ENCODE results near the gene MCHR2. TPM values are rescaled to one million over a fixed set of nuclear protein-coding genes. Genes with fewer than 3 reads are reported as not detected.
A peak's percentile ranks its signal among the peaks of the same experiment; 100 is the strongest.
"Not testable (repeated sequence)": the region's sequence is repeated elsewhere in the genome, so short reads cannot be mapped to it uniquely, and the experiment has no call there.

MCHR2 gene
- total RNA-seq: not detected in 3 replicates

GRCh38 chr6:99993533-99994251 lies at the start of gene MCHR2:
Gene MCHR2, minus strand, starts transcription at chr6:99994223. Its CDS starts 38,076 bp downstream, at chr6:99956147.
- DNase-seq (ENCODE audit: low spot score in 2 of 2, unreplicated experiment in 2 of 2): peak in 1 of 2 experiments; percentile 41
- no peak for TF ChIP-seq CTCF (IDR thresholded peaks at IDR 0.05; ENCODE audit: unreplicated experiment)
- Mint-ChIP-seq H3K27ac (no peak within 1 kb of the TSS), H3K4me1 (peaks cover 9% of the 10 kb centered on the region), H3K36me3 (no peaks in the 10 kb centered on the region), H3K4me3 (peak within 1 kb of the TSS; percentile 72), H3K9me3 (no peaks in the 10 kb centered on the region), H3K27me3 (ENCODE audit: low read depth) (peaks cover 69% of the 10 kb centered on the region)

- H3K27me3 Mint-ChIP-seq (ENCODE audit: low read depth): not testable (repeated sequence)
These were observed 44.5 kb upstream of the MCHR2 start for GRCh38 chr6:100038546-100038945.

GRCh38 chr6:100035873-100036653 lies 42.0 kb upstream of the MCHR2 start:
- Mint-ChIP-seq H3K4me3 (no peak overlapping the region), H3K27ac (no peak overlapping the region), H3K27me3 (ENCODE audit: low read depth) (no peaks in the 10 kb centered on the region), H3K4me1 (peaks cover 4% of the 10 kb centered on the region), H3K9me3 (peaks cover 21% of the 10 kb centered on the region), H3K36me3 (no peaks in the 10 kb centered on the region)
- DNase-seq (ENCODE audit: low spot score in 2 of 2, unreplicated experiment in 2 of 2): no peak
- TF ChIP-seq CTCF (IDR thresholded peaks at IDR 0.05; ENCODE audit: unreplicated experiment): no peak

More at GRCh38 chr6:100038546-100038945, 44.5 kb upstream of the MCHR2 start:
- peaks cover 29% of the 10 kb centered on the region for H3K9me3 Mint-ChIP-seq
- H3K27ac Mint-ChIP-seq; H3K36me3 Mint-ChIP-seq; DNase-seq (ENCODE audit: low spot score in 2 of 2, unreplicated experiment in 2 of 2); H3K4me1 Mint-ChIP-seq; H3K4me3 Mint-ChIP-seq: not testable (repeated sequence)

- no peak for TF ChIP-seq CTCF (IDR thresholded peaks at IDR 0.05; ENCODE audit: unreplicated experiment)
- Mint-ChIP-seq H3K9me3 (peaks cover 19% of the 10 kb centered on the region), H3K4me3 (no peak overlapping the region), H3K27ac (no peak overlapping the region), H3K27me3 (ENCODE audit: low read depth) (no peaks in the 10 kb centered on the region), H3K4me1 (no peaks in the 10 kb centered on the region), H3K36me3 (no peaks in the 10 kb centered on the region)
- no peak for DNase-seq (ENCODE audit: low spot score in 2 of 2, unreplicated experiment in 2 of 2)
These were observed 29.8 kb upstream of the MCHR2 start for GRCh38 chr6:100023798-100024197.

- no peak overlapping the region for H3K4me3 Mint-ChIP-seq
- H3K27ac Mint-ChIP-seq: no peak overlapping the region
- peaks cover 1% of the 10 kb centered on the region for H3K36me3 Mint-ChIP-seq
- peaks cover 22% of the 10 kb centered on the region for H3K9me3 Mint-ChIP-seq
- no peaks in the 10 kb centered on the region for H3K27me3 Mint-ChIP-seq (ENCODE audit: low read depth)
- DNase-seq (ENCODE audit: low spot score in 2 of 2, unreplicated experiment in 2 of 2): no peak
- no peaks in the 10 kb centered on the region for H3K4me1 Mint-ChIP-seq
- no peak for TF ChIP-seq CTCF (IDR thresholded peaks at IDR 0.05; ENCODE audit: unreplicated experiment)
These were observed 28.8 kb upstream of the MCHR2 start for GRCh38 chr6:100022847-100023246.

- Mint-ChIP-seq H3K27ac (no peak overlapping the region), H3K4me3 (no peak overlapping the region)
These were observed 14.8 kb upstream of the MCHR2 start for GRCh38 chr6:100008857-100009256.

More at GRCh38 chr6:100008857-100009256, 14.8 kb upstream of the MCHR2 start:
- H3K9me3 Mint-ChIP-seq: no peaks in the 10 kb centered on the region
- H3K27me3 Mint-ChIP-seq (ENCODE audit: low read depth): peaks cover 22% of the 10 kb centered on the region
- TF ChIP-seq CTCF (IDR thresholded peaks at IDR 0.05; ENCODE audit: unreplicated experiment): no peak
- no peak for DNase-seq (ENCODE audit: low spot score in 2 of 2, unreplicated experiment in 2 of 2)
- no peaks in the 10 kb centered on the region for H3K36me3 Mint-ChIP-seq
- H3K4me1 Mint-ChIP-seq: peaks cover 4% of the 10 kb centered on the region
